Measurements from ENCODE around the gene CS. TPM values are rescaled to one million over a fixed set of nuclear protein-coding genes. Genes with fewer than 3 reads are reported as not detected.
"Not testable (repeated sequence)": the region's sequence is repeated elsewhere in the genome, so short reads cannot be mapped to it uniquely, and the experiment has no call there.

CS gene
- total and polyA plus RNA-seq, 7 donors = 194 to 601 (median 317) TPM

DNA sequence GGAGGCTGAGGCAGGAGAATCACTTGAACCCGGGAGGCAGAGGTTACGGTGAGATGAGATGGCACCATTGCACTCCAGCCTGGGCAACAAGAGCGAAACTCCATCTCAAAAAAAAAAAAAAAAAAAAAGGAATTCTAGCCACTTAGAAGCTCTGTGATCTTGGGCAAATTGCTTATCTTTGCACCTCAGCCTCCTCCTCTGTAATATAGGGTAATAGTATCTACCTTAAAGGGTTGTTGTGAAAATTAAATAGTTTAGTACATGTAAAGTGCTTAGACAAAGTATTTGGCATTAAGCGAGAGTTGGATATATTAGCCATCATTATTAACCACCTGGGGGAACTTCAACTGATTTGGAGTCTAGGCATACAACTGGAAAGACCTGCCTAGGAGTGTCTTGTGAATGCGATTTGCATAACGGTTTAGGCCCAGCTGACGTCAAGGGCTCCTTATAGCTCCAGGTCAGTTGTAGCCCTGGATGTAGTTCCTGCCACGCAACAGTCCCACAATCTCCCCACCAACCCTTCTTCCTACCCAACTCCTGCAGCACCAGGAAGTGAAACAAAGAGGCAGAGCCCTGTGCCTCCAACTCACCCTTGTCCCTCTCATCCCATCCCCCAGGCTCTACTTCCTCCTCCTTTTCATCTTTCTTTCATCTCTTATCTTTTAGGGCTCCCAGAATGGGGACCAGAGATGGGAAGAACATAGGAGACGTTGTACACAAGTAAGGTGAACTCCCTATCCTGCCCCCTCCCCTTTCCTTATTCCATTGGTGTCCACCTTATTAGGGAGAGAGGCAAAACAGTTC, 36.4 kb upstream of the CS start:
- H3K36me3 ChIP-seq (ENCODE audit: insufficient read depth in 1 of 2, low read depth in 1 of 2) = peaks cover 0 to 10% of the 10 kb centered on the region in 2 donors
- intact Hi-C loops (cut with DNase I) = loop anchor here in 1 of 2 donors (10.0 kb wide), 1 partner anchor 128 kb away; the partner anchor contains the start of gene SPRYD4
- H3K9me3 ChIP-seq = no peaks in the 10 kb centered on the region
- no peak overlapping the region for H3K27ac ChIP-seq
- ATAC-seq (no peak), DNase-seq (no peak)
- WGBS, 3 donors = 77 to 84% (median 81%) methylated on average over 9 of the region's 9 CpGs
- peaks cover 6% of the 10 kb centered on the region for H3K4me1 ChIP-seq
- no peak overlapping the region for H3K4me3 ChIP-seq
- H3K27me3 ChIP-seq (ENCODE audit: insufficient read depth in 3 of 3, low read length in 2 of 3) = no peaks in the 10 kb centered on the region
- TF ChIP-seq, protein P1, sequence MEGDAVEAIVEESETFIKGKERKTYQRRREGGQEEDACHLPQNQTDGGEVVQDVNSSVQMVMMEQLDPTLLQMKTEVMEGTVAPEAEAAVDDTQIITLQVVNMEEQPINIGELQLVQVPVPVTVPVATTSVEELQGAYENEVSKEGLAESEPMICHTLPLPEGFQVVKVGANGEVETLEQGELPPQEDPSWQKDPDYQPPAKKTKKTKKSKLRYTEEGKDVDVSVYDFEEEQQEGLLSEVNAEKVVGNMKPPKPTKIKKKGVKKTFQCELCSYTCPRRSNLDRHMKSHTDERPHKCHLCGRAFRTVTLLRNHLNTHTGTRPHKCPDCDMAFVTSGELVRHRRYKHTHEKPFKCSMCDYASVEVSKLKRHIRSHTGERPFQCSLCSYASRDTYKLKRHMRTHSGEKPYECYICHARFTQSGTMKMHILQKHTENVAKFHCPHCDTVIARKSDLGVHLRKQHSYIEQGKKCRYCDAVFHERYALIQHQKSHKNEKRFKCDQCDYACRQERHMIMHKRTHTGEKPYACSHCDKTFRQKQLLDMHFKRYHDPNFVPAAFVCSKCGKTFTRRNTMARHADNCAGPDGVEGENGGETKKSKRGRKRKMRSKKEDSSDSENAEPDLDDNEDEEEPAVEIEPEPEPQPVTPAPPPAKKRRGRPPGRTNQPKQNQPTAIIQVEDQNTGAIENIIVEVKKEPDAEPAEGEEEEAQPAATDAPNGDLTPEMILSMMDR (IDR thresholded peaks at IDR 0.05) = no peak

DNA sequence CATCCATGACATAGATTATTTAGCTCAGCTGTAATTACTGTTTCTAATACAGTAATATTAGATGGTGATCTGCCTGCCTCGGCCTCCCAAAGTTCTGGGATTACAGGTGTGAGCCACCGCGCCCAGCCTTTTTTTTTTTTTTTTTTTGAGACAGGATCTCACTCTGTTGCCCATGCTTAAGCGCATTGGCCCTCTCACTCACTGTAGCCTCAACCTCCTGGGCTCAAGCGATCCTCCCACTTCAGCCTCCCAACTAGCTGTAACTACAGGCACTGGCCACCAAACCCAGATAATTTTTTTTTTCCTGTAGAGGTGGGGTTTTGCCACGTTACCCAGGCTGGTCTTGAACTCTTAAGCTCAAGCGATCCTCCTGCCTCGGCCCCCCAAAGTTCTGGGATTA, 35.4 kb upstream of the CS start:
- not testable (repeated sequence) for ATAC-seq; DNase-seq; H3K4me1 ChIP-seq; H3K27me3 ChIP-seq (ENCODE audit: insufficient read depth in 3 of 3, low read length in 2 of 3); H3K9me3 ChIP-seq; H3K27ac ChIP-seq; H3K4me3 ChIP-seq; H3K36me3 ChIP-seq (ENCODE audit: insufficient read depth in 1 of 2, low read depth in 1 of 2)
- intact Hi-C loops (cut with DNase I) = loop anchor here in 1 of 2 donors (10.0 kb wide), 1 partner anchor 129 kb away; the partner anchor contains the start of gene SPRYD4
- 90 to 93% (median 92%) methylated on average over 8 of the region's 8 CpGs for WGBS, 3 donors

- no peak for DNase-seq
- WGBS, 3 donors = 4 to 8% (median 5%) methylated on average over 6 of the region's 6 CpGs
- peak overlapping the region; percentile 94 for H3K4me3 ChIP-seq
- peak overlapping the region; percentile 97 for H3K27ac ChIP-seq
- intact Hi-C loops (cut with DNase I) = loop anchor here in 1 of 2 donors (10.0 kb wide), 1 partner anchor 130 kb away; the partner anchor contains the start of gene SPRYD4
- TF ChIP-seq, protein P1 (IDR thresholded peaks at IDR 0.05) = no peak
- no peaks in the 10 kb centered on the region for H3K9me3 ChIP-seq
- H3K36me3 ChIP-seq (ENCODE audit: insufficient read depth in 1 of 2, low read depth in 1 of 2) = peaks cover 0 to 10% of the 10 kb centered on the region in 2 donors
- ATAC-seq = peak in 1 of 4 donors; percentile 2
- H3K4me1 ChIP-seq = peaks cover 6% of the 10 kb centered on the region
- H3K27me3 ChIP-seq (ENCODE audit: insufficient read depth in 3 of 3, low read length in 2 of 3) = no peaks in the 10 kb centered on the region
Observed at GRCh38 chr12:56334490-56334793, 34.3 kb upstream of the CS start.

DNA sequence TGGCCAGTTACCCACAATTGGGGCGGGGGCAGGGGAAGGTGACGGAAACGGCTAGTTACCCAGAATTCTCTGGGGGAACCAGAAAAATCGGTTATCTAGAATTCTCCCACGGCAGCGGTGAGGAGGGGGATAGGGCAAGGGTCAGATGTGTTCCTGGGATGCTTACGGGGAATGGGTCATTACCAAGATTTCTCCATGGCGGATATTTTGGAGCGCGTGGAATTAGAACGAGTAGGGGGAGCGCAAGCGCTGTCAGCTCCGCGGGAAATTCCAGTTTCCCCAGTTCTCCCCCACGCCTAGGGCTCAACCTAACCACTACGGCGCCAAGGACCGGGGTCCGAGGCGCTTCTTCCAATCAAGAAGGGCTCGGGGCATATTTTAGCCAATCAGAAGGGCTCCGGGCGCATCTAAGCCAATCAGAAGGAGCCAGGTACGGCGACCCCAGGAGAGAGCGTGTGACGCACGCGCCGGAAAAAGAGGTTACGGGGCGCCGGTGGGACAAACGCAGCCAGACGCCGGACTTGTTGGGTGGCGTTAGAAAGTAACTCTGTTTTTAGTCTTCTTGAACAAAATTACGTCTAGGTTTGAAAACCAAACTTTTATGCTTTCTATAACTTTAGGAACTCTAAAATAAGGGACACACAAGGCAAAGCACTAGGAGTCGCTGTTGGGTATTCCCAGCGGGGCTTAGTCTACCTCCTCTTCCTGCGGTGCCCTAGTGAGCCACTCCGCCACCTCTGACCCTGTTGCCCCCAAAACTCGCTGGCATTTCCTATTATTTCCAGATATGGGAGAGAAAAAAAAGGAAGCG, 33.8 kb upstream of the CS start, which contains the start of gene PAN2:
TSS of gene PAN2 (minus strand) at position 322 of the 811 bp plus-strand sequence. CDS start 906 bp downstream, outside the sequence.
- no peaks in the 10 kb centered on the region for H3K27me3 ChIP-seq (ENCODE audit: insufficient read depth in 3 of 3, low read length in 2 of 3)
- DNase-seq (peak; percentile 96 to 97), ATAC-seq (peak; percentile 98 to 99 (median 98))
- WGBS, 3 donors = 0% methylated on average over 45 of the region's 45 CpGs
- H3K4me1 ChIP-seq = peaks cover 6% of the 10 kb centered on the region
- H3K27ac ChIP-seq = peak within 1 kb of the TSS; percentile 97
- TF ChIP-seq, protein P1 (IDR thresholded peaks at IDR 0.05) = peak; percentile 57
- H3K4me3 ChIP-seq = peak within 1 kb of the TSS; percentile 94
- intact Hi-C loops (cut with DNase I) = loop anchor here in 1 of 2 donors (10.0 kb wide), 1 partner anchor 131 kb away; the partner anchor contains the start of gene SPRYD4
- H3K36me3 ChIP-seq (ENCODE audit: insufficient read depth in 1 of 2, low read depth in 1 of 2) = peaks cover 0 to 13% of the 10 kb centered on the region in 2 donors
- H3K9me3 ChIP-seq = no peaks in the 10 kb centered on the region
